ENCODE results near the gene MGMT.

GRCh38 chr10:129772468-129773358 lies 305.7 kb downstream of the MGMT start:
- TF ChIP-seq EP300 (IDR thresholded peaks at IDR 0.05): no peak
- no peak for TF ChIP-seq CTCF (IDR thresholded peaks at IDR 0.05)
